Dedifferentiated amniotic fluid mesenchymal stem cell (primary cell): ENCODE measurements around the gene CAMK1D.
"Not testable (repeated sequence)": the region's sequence is repeated elsewhere in the genome, so short reads cannot be mapped to it uniquely, and the experiment has no call there.

ENCODE experiments used
- DNase-seq: peaks from one replicate; pipeline ENCODE4 v3.0.0-alpha.2; 2016; ENCODE audit errors: extremely low spot score

Gene CAMK1D

GRCh38 chr10:12720217-12720981 is 371.1 kb downstream of the CAMK1D start:
- peak; percentile 86 for DNase-seq

- DNase-seq: no peak
These were observed 372.0 kb downstream of the CAMK1D start for GRCh38 chr10:12721334-12721733.

DNA sequence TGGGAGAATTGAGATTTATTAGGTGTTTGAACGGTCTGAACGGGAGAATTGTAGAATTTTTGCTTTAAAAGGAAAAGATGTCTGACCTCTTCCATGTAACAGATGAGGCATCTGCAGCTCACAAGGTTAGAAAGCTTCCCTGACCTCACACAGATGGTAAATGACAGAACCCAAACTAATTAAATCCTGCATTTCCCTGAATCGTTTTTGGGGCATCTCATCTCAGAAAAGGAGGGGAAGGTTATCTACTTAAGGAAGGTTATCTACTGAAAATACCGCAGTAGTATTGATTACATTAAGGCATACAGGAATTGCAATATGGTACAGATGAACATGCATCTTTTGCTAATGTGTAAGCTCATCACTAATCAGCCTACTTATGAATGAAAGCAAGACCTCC is 373.9 kb downstream of the CAMK1D start:
- no peak for DNase-seq

DNA sequence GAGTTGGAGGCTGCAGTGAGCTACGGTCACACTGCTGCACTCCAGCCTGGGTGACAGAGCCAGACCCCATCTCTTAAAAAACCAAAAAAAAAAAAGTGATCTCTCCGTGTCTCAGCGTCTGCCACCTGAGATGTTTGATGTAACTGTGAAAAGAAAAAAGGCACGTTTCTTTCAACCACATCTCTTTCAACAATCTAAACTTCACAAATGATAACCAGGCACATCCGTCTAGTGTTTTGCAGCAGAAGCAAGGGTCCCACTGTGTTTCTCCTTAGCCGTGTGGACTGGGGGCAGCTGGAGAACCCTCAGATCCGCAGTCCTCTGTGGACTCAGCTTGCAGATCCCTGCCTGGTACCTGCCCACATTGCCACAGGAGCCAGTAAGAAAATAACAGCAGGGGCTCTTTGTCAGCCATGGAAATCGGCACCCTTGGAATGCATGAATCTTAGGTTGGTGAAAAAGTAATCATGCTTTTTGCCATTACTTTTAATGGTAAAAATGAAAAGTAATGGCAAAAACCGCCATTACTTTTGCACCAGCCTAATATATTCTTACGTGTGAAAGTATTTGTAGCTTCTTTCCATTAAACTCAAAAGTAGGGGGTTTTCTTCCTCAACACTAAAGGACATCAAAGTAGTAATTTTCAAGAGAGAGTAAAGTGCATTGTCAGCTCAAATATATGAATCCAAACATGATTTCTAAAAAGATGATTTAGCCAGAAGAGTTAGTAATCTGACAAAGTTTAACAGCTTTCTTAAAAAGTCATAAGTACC is 375.6 kb downstream of the CAMK1D start:
- DNase-seq: no peak

DNA sequence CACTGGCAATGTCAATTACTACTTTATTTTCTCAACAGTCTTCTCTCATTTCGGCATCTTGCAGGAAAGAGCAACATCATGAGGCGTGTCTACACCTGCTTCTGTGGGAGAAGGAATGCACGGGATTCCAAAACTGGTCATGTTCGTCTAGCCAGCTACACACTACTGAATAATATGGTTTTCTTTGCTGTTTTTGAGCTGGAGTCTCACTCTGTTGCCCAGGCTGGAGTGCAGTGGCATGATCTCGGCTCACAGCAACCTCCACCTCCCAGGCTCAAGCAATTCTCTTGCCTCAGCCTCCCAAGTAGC is 376.2 kb downstream of the CAMK1D start:
- DNase-seq: not testable (repeated sequence)

DNA sequence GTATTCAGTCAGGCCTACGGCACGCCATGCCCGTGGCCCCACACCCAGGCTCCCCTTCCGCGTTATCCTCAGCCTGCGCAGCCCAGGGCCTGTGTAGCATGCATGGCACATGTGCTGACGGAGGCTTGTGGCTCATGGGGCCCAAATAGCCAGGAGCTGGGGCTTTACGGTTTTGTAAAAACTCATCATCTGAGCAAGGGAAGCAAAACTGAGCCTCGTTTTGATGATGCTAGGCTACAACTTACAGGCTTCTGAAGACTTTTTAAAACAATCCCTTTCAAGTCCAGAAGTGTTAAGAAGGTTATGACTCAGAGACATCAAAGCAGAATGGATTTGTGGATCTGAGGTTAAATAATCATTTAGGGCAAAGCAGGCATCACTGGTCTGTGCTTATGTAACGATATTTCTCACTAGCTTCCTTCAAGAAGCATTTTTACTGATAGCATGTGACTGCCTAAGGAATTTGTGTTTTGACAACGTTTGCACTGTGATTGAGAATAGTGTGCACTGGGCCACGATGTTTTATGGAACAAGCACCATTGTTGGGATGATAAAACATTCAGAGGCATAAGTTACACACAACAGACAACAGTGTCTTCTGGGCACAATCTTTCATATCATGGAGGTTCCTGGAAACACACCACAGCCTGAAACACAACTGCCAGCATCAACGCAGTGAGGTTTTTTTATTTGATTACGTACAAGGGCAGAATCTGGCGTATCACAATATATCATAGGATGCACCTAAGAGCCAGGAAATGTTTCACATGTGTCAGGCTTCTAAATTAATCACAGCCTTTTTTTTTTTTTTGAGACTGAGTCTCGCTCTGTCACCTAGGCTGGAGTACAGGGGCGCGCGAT is 377.9 kb downstream of the CAMK1D start:
- no peak for DNase-seq

DNA sequence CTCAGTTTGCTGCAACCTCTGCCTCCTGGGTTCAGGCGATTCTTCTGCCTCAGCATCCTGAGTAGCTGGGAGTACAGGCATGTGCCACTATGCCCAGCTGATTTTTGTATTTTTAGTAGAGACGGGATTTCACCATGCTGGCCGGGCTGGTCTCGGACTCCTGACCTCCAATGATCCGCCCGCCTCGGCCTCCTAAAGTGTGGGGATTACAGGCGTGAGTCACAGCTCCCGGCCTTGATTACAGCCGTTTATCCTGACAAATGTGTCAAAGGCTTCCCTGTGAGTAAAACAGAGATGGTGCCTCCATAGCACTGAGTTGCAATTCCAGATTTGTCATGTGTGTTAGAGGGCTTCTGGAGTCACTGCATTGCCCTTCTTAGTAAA is 378.5 kb downstream of the CAMK1D start:
- DNase-seq: no peak

DNA sequence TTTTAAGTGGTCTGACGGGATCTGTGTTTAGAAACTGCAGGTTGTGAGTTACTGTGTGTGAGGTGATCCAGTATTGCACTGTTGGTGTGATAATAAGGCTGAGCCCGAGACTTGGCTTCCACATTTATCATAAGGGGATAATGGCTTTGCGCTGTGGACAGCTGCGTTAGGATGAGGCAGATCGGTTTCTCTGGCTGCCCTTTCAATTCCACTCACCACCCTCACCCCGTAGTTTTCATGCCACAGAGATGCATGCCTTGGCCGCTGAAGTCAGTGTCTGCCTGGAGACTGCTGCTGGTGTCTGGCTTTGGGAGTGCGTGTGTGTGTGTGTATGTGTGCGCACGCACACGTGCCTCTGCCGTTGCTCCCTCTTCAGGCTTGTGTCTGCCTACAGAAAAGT is 379.1 kb downstream of the CAMK1D start:
- DNase-seq: no peak

DNA sequence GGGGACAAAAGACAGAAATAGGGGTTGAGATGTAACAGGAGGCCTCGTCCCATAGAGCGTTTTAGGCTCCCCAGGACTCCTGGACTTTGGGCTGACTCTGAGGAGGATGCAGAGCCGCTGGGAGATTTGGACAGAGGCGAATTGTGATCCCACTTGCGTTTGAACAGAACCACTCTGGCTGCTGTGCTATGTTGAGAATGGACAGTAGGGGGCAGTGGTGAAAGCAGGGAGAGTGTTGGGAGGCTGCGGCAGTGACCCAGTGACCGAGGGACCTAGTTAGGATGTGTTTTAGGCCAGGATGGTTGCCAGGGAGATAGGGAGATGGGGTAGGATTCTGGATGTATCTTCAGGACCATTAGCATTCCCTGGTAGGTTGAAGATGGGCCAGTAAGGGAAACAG is 380.5 kb downstream of the CAMK1D start:
- no peak for DNase-seq

- DNase-seq: no peak
These were observed 381.6 kb downstream of the CAMK1D start for GRCh38 chr10:12730809-12731519.

DNA sequence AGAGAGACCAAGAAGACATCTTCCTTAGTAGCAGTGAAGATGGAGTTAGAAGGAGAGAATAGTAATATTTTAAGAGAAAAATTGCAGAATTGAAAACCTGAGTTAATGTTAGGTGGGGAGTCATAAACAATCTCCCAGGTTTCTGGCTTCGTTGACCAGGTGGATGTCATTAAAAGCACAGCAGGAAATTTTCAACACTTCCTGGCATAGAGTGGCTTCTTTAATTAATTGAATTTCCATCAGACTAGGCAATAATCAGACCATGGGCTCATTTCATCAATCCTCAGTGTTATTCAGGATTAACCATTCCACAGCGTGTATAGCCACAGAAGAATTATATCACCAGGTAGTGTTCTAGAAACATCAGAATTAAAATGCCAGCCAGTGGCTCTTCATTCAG is 383.9 kb downstream of the CAMK1D start:
- DNase-seq: no peak

GRCh38 chr10:12735843-12736462 is 386.6 kb downstream of the CAMK1D start:
- DNase-seq: no peak

DNA sequence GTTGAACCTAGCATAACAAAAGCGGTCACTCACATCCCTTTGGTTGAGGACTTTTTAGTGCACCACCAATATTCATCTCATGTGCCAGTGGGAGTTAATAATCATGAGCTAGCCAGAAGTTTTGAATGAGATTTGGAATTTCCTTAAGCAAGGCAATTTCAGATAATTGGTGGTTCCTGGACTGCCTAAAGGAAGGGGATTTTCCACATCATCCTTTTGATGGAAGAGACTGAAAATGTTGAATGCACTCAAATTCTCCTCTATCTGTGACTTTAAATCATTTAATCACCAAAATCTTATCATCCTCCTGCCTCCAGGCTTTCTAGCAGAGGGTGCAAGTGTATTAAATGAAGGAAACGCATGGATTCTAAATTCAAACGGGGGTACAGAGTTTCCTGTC is 391.5 kb downstream of the CAMK1D start:
- no peak for DNase-seq

DNA sequence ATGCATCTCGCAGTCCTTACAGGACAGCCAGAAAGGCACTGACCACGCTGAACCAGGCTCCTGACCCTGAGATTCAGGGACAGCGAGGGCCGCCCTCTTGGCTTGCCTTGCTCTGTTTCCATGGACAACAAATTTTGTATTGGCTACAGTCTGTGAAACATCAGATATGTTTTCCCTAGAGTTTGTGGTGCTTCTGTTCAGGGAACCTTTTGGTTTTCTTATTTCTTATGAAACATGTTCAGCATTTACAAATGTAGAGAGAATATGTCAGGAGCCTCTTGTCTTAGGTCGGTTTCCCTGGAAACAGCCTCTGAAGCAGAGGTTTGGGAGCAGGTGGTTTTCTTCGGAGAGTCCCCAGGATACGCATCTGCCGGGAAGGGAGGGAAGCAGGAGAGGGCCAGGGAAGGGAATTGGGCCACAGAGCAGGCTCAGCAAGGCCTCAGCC is 392.0 kb downstream of the CAMK1D start:
- no peak for DNase-seq

- DNase-seq: no peak
These were observed 393.4 kb downstream of the CAMK1D start for GRCh38 chr10:12742771-12743170.

GRCh38 chr10:12743466-12743865 is 394.1 kb downstream of the CAMK1D start:
- not testable (repeated sequence) for DNase-seq

- DNase-seq: no peak
These were observed 394.6 kb downstream of the CAMK1D start for GRCh38 chr10:12743941-12744340.

- no peak for DNase-seq
These were observed 398.8 kb downstream of the CAMK1D start for GRCh38 chr10:12748186-12748585.

DNA sequence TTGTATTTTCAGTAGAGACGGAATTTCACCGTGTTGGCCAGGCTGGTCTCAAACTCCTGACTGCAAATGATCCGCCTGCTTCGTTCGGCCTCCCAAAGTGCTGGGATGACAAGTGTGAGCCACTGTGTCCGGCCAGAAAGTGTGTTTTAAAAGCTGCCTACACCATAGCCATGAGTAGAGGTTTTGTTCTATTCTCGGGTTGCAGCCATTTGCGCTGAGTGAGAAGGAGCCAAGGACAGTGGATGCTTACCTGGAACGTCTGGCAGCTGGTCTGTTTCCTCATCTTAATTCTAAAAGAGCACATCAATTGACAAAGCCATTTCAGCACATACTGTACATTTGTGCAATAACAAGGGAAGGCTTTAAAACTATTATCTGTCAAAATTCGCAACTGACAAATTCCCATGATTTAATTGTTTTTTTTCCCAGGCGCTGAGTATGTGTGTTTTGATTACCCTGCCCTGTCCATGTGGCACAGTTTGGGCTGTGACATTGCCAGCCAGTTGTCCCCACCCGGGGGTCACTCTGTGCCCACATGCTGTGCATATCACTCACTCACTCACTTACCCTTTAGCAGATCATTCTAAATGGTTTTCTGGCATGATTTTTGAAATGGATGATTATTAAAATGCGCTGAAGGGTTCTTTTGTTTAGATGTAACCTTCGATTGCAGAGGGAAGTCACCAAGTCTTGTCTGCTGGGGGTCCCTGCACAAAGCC is 400.6 kb downstream of the CAMK1D start:
- DNase-seq: no peak

- no peak for DNase-seq
These were observed 401.3 kb downstream of the CAMK1D start for GRCh38 chr10:12750526-12751201.
